Femur (tissue), 1 donor: ENCODE measurements around the gene BMERB1.

Experiments
- DNase-seq: peaks from one replicate; pipeline ENCODE4 v3.0.0-alpha.2; 2017

BMERB1 gene

GRCh38 chr16:15621456-15621855 lies 187.1 kb downstream of the BMERB1 start:
- no peak for DNase-seq

GRCh38 chr16:15621889-15622288 lies 187.5 kb downstream of the BMERB1 start:
- DNase-seq = no peak

GRCh38 chr16:15631730-15632409 lies 197.5 kb downstream of the BMERB1 start:
- DNase-seq = no peak

- no peak for DNase-seq
Measured at GRCh38 chr16:15635926-15636325, 201.5 kb downstream of the BMERB1 start.

- no peak for DNase-seq
Measured at GRCh38 chr16:15636392-15636873, 202.0 kb downstream of the BMERB1 start.
